Measurements from ENCODE around the gene ATP1A2.

Gene ATP1A2

GRCh38 chr1:160149233-160149632 lies 33.7 kb downstream of the ATP1A2 start:
- POLR2A ChIA-PET, result no interaction called here

DNA sequence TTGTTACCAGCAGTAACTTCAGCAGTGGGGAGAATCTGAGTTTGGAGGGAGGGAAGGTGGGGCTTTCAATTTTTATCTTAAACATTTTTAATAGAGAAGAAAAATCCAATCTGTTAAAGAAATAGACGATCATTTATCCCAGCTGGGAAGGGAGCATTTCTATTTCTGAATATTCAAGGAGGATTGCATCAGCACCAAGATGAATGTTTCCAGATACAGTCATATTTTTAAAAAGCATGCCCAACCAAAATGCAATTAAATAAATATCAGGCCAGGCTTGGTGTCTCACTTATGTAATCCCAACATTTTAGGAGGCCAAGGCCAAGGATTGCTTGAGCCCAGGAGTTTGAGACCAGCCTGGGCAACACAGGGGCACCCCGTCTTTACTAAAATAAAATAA lies 34.2 kb downstream of the ATP1A2 start:
- POLR2A ChIA-PET, result interaction anchor here (0.5 kb wide), 1 partner anchor 1036 kb away, joined by 7 read pairs; no protein-coding TSS in a partner anchor
- DNase-seq (ENCODE audit: extremely low spot score), result no peak
- no peak for TF ChIP-seq CTCF (IDR thresholded peaks at IDR 0.05; ENCODE audit: control extremely low read depth, extremely low read depth, low read depth, missing control alignments)
- CTCF ChIA-PET, result interaction anchor here (1.5 to 1.7 kb wide), 3 partner anchors 11 to 44 kb away, joined by 3 to 5 read pairs (median 4); no protein-coding TSS in a partner anchor

More at GRCh38 chr1:160149233-160149632, 33.7 kb downstream of the ATP1A2 start:
- CTCF ChIA-PET, result interaction anchor here (1.5 to 1.7 kb wide), 4 partner anchors 11 to 44 kb away, joined by 3 to 5 read pairs (median 4); no protein-coding TSS in a partner anchor
- DNase-seq (ENCODE audit: extremely low spot score), result no peak
- no peak for TF ChIP-seq CTCF (IDR thresholded peaks at IDR 0.05; ENCODE audit: control extremely low read depth, extremely low read depth, low read depth, missing control alignments)

DNA sequence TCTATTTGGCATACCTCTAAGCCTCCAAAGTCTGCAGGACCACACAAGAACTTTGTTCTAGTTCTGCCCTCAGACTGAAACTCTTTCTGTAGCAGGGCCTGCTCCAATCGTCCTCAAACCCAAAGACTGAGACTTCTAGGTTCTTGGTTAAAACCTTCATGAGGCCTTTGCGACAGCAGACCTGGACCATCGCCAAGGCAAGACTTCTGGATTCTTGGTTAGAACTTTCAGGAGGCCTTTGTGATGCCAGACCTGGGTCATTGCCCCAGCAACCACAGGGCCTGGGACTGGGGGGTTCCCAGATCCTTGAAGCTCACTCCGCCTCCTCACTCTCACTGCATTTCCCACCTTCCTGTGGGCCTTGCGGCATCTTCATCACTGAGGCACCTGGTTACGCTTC lies 35.7 kb downstream of the ATP1A2 start, which contains the start of gene ATP1A4:
Gene ATP1A4 (plus strand): TSS at position 301 of the 400 bp plus-strand sequence. CDS start 438 bp downstream, outside the sequence.
- no peak for TF ChIP-seq CTCF (IDR thresholded peaks at IDR 0.05; ENCODE audit: control extremely low read depth, extremely low read depth, low read depth, missing control alignments)
- DNase-seq (ENCODE audit: extremely low spot score), result no peak
- POLR2A ChIA-PET, result no interaction called here
- CTCF ChIA-PET, result interaction anchor here (1.6 kb wide), 1 partner anchor 48 kb away, joined by 5 read pairs; no protein-coding TSS in a partner anchor

DNA sequence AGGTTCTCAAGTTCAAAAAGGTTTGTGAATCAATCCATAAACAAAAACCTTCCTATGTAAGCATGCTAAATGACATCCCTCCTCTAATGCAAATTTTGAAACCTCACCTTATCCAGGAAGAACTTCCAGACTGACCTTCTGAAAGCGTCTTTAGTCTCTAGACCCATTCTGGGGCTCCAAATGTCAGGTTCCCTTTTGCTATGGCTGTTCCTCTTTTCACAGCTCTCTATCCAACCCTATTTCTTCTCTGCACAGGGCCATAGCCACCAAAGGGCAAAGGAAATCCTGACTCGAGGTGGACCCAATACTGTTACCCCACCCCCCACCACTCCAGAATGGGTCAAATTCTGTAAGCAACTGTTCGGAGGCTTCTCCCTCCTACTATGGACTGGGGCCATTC lies 39.2 kb downstream of the ATP1A2 start:
- ChIA-PET CTCF (no interaction called here), POLR2A (no interaction called here)
- no peak for DNase-seq (ENCODE audit: extremely low spot score)

GRCh38 chr1:160156361-160156760 lies 40.8 kb downstream of the ATP1A2 start:
- ChIA-PET CTCF (interaction anchor here (0.8 to 1.5 kb wide), 6 partner anchors 13 to 220 kb away, joined by 3 to 5 read pairs (median 4); no protein-coding TSS in a partner anchor), POLR2A (no interaction called here)
- no peak for DNase-seq (ENCODE audit: extremely low spot score)
- TF ChIP-seq CTCF (IDR thresholded peaks at IDR 0.05; ENCODE audit: control extremely low read depth, extremely low read depth, low read depth, missing control alignments), result no peak

More for the DNA sequence above, 39.2 kb downstream of the ATP1A2 start:
- no peak for TF ChIP-seq CTCF (IDR thresholded peaks at IDR 0.05; ENCODE audit: control extremely low read depth, extremely low read depth, low read depth, missing control alignments)

DNA sequence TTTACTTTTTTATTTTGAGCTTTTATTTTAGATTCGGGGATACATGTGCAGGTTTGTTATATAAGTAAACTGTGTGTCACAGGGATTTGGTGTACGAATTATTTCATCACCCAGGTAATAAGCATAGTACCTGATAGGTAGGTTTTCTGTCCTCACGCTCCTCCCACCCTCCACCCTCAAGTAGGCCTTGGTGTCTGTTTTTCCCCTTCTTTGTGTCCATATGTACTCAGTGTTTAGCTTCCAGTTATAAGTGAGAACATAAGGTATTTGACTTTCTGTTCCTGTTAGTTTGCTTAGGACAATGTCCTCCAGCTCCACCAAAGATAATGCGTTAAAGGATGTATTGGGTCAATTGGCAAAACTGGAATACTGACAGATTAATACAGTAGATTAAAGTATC lies 41.6 kb downstream of the ATP1A2 start:
- TF ChIP-seq CTCF (IDR thresholded peaks at IDR 0.05; ENCODE audit: control extremely low read depth, extremely low read depth, low read depth, missing control alignments), result no peak
- no peak for DNase-seq (ENCODE audit: extremely low spot score)
- POLR2A ChIA-PET, result no interaction called here
- CTCF ChIA-PET, result interaction anchor here (1.0 to 1.5 kb wide), 6 partner anchors 10 to 95 kb away, joined by 3 to 5 read pairs (median 3); no protein-coding TSS in a partner anchor

All from GM10248 (cell line).